ENCODE measurements around the gene DMXL2.

DMXL2 gene

DNA sequence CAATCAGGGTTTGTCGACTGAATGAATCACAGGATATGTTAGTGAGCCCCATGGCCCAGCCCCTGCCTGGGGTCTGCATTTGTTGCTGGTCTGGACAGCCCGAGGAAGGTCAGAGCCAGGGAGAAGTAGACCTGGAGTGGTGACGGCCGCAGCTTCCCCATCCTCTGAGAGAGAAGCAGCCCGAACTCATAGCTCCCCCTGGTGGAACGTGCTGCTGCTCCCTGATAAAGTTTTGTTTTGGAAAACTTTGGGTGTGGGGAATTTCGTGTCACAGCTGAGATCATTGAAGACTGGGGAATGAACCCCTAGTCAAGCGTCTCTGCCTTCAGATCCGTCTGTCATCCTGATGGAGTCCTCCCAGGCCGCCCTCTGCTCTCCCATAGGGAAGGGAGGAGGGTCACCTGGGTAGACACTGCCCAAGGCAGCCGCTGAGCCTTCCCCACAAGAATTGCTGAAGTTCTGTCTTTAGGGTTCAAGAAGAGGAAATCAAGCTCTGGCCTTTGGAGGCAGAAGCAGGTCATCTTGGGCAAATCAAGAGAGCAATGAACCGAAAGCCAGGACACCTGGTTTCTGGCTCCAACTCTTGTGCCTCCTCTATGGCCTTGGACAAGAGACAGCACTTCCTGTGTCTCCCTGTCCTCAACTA, 220.6 kb downstream of the DMXL2 start:
- DNase-seq, result no peak

DNA sequence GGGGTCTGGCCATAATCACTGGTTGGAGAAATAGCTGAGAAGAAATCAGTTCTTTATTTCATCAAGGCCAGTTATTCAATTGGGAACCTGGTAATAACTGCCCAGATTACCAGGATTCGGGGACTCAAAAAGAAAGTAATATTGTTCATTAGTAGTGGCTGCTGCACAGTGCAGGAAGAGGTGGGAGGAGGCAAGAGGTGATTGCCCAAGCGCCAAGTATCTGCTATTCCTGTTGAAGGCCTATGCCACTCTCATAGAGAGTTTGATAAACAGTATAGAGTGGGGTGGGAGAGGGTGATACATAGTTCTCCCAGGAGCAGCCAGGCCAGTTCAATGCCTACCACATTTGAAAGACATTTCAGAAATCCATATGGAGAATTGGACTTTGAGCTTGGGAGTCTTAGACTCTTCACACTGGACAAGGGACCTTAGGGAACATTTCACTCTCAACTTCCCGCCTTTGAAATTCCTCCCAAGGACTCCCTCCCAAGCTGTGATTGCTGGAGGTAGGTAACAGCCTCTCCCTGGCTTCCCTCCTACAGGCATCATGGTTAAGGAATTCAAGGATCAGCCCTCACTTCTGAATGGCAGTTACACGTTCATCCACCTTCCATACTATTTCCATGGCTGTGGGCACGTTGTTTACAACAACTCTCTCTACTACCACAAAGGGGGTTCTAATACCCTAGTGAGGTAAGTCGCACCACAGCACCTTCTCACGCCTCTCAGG, 221.4 kb downstream of the DMXL2 start:
- DNase-seq, result no peak

DNA sequence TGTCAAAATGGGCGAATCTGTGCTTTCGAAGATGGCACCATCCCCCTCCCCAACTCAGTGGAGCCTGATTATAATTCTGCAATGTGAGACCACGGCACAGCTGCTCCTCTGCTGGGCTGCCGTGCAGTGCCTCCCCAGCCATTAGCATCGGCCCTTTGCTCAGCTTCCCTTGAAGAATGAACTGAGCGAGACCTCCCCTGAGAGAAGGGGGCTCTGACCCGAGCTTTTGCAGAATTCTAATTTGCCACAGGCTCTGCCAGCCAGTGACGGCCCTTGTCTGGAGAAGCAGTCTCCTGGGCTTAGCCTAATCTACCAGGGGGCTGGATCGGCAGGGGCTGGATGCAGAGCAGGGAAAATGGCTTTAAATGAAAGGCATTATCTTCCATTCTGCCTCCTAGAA, 223.9 kb downstream of the DMXL2 start:
- DNase-seq, result no peak

All from activated gamma-delta T cell (primary cell).